Measurements from ENCODE around the gene FANCC.
"Not testable (repeated sequence)": the region's sequence is repeated elsewhere in the genome, so short reads cannot be mapped to it uniquely, and the experiment has no call there.

The FANCC gene

DNA sequence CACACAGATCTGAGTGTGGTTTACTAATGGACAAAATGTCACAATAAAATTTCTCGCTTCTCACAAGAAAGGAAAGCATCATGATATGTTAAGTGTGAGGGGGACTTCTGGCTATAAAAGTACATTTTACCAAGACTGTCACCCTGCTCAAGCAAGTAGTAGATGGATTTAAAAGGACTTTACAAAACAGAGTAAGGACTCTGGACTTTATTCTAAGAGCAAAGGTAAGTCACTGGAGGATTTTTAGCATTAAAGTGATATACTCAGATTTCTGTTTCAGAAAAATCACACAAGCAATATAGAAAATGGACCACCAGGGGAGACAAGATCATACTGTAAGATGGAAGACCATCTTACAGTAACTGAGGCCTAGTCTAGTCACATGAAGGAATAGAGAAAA lies 19.7 kb downstream of the FANCC start:
- no peak for DNase-seq (ENCODE audit: low read depth)
- H3K4me3 ChIP-seq (ENCODE audit: low read length): no peak overlapping the region
- TF ChIP-seq, protein P1, sequence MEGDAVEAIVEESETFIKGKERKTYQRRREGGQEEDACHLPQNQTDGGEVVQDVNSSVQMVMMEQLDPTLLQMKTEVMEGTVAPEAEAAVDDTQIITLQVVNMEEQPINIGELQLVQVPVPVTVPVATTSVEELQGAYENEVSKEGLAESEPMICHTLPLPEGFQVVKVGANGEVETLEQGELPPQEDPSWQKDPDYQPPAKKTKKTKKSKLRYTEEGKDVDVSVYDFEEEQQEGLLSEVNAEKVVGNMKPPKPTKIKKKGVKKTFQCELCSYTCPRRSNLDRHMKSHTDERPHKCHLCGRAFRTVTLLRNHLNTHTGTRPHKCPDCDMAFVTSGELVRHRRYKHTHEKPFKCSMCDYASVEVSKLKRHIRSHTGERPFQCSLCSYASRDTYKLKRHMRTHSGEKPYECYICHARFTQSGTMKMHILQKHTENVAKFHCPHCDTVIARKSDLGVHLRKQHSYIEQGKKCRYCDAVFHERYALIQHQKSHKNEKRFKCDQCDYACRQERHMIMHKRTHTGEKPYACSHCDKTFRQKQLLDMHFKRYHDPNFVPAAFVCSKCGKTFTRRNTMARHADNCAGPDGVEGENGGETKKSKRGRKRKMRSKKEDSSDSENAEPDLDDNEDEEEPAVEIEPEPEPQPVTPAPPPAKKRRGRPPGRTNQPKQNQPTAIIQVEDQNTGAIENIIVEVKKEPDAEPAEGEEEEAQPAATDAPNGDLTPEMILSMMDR (conservative IDR thresholded peaks at IDR 0.05; ENCODE audit: low read length): no peak

DNA sequence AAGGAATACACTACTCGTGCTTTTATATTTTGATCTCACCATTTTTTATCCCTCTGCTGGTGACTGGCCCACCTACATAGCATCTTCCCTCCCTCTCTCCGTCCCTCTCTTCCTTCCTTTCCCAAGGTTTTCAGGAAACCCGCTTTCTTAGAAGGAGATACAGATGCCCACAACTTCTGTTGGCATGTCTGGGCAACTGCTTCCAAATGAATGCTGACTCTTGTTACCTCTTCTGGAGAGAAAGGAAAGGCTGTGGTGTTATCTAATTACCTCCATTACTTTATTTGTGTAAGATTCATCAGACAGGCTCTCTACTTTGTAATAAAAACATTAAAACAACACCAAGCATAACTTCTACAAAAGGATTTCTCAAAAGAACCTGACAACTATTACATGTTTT lies 20.2 kb downstream of the FANCC start:
- no peak for DNase-seq (ENCODE audit: low read depth)
- TF ChIP-seq, protein P1 (conservative IDR thresholded peaks at IDR 0.05; ENCODE audit: low read length): no peak
- H3K4me3 ChIP-seq (ENCODE audit: low read length): no peak overlapping the region

DNA sequence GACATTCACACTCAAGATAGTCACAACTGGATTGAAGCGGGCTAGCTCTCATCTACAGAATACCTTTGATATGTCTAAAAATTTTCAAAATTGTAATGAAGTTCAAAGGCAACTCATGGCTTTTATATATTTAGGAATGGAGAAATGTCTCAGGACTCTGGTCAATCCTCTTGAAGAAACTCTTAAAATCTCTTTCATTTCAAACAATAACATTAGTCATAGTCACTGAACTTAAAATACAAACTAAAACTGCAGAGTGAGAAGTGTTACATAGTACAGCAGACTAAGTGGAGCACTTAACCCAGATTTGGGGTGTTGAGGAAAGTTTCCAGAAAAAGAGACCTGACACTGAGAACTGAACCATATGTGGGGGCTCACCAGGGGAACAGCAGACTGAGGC lies 20.7 kb downstream of the FANCC start:
- TF ChIP-seq, protein P1 (conservative IDR thresholded peaks at IDR 0.05; ENCODE audit: low read length): no peak
- H3K4me3 ChIP-seq (ENCODE audit: low read length): no peak overlapping the region
- no peak for DNase-seq (ENCODE audit: low read depth)

DNA sequence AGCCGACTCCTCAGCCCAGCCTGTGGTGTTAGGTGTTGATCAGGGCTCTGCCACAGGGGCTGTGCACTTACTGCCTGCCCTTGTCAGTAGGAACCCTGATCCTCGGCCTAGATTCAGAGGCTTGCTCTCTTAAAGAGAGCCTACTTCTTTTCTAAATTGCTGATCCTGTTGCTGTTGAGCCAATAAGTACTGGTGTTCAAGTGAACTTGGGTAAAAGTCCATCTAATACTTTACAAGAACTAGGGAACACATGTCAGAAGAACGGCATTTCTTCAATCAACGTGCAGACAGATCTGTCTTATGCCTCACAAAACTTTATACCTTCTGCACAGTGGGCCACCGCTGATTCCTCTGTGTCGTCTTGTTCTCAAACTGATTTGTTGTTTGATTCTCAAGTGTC lies 24.2 kb downstream of the FANCC start:
- not testable (repeated sequence) for DNase-seq (ENCODE audit: low read depth); H3K4me3 ChIP-seq (ENCODE audit: low read length)

DNA sequence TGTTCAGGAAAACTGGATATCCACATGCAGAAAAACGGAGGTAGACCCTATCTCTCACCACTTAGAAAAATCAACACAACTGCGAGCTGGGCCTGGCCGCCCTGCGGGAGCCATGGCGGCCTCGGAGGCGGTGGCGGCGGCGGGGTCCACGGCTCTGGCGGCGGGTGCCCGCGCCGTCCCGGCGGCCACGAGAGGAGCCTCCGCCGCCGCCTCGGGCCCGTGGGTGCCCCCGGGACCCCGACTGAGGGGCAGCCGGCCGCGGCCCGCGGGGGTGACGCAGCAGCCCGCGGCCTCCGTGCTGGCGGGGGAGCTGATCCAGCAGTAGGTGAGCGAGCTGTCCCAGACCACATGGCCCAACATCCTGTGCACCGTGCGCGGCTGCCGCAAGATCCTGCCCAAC lies 25.3 kb downstream of the FANCC start:
- no peak for DNase-seq (ENCODE audit: low read depth)
- TF ChIP-seq, protein P1 (conservative IDR thresholded peaks at IDR 0.05; ENCODE audit: low read length): no peak
- no peak overlapping the region for H3K4me3 ChIP-seq (ENCODE audit: low read length)

DNA sequence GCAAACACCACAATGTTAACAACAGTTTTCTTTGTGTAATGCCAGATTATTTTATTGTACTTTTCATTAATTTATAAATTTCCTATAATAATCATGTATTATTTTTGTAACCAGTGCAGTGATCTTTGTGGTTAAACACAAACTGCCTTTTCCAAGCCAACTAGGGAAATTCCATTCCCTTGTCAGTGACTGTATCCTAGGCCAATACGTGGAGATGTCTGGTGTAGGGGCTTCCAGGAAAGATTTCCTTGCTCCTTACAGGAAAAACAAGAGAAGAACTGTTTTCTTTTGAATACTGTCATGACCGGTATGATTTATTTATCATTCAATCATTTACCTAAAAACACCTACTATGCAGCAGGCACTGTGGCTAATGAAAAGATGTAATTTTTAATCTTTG lies 31.4 kb downstream of the FANCC start:
- DNase-seq (ENCODE audit: low read depth): no peak
- no peak overlapping the region for H3K4me3 ChIP-seq (ENCODE audit: low read length)
- TF ChIP-seq, protein P1 (conservative IDR thresholded peaks at IDR 0.05; ENCODE audit: low read length): no peak

DNA sequence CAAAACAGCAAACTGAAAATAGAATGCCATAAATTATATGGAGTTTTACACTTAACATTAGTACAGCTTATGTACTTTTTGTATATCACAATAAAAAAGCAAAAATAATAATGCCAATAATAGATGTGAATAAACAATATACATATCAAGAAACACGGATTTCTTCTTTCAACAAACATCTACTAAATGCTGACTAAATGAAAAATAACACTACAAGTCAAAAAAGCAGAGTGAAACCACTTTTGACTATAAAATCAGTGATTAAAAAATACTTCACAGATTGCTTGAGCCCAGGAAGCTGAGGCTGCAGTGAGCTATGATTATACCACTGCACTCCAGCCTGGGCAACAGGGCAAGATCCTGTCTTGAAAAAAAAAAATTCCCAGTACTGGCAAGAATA lies 32.2 kb downstream of the FANCC start:
- no peak overlapping the region for H3K4me3 ChIP-seq (ENCODE audit: low read length)
- TF ChIP-seq, protein P1 (conservative IDR thresholded peaks at IDR 0.05; ENCODE audit: low read length): no peak

More for the DNA sequence above, 32.2 kb downstream of the FANCC start:
- DNase-seq (ENCODE audit: low read depth): no peak

Data from AG10803 (cell line).